SU-DHL-6 (cell line): ENCODE results near the gene KIAA0319L.

Experiments
- EZH2phosphoT487 ChIP-seq: fragments of 200-600 bp; sonication (generic), shearing (Covaris generic); conservative IDR thresholded peaks from 2 replicates; pipeline ENCODE4 v1.6.1; 2018; ENCODE audit warnings: mild to moderate bottlenecking, antibody characterized with exemption, low read length, moderate library complexity, mixed read lengths
- TF ChIP-seq, protein P1 (sequence below): fragments of 200-600 bp; sonication (generic); IDR thresholded peaks from one replicate; pipeline ENCODE4 v1.5.1; 2017; ENCODE audit warnings: antibody characterized with exemption, mild to moderate bottlenecking, low read length, moderate library complexity; ENCODE audit not compliant: insufficient read depth, poor library complexity, severe bottlenecking

DNA sequence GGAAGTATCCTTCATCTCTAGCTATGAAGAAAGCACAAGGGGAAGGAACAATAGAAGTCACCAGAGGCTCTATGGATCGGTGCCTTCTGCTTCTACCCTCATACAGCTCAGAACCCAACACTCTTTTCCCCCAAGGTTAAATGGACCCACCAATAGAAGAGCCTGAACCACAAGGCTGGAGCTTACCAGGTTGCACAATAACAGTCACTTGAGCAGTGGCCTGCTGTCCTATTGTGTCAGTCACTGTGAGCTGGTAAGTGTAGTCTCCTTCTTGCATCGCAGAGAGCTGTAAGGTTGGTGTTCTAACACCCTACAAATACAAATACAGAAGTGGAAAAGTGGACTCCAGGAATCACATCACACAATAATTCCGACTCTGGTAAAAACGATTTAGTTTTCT lies 103.0 kb downstream of the KIAA0319L start:
- TF ChIP-seq, protein P1, sequence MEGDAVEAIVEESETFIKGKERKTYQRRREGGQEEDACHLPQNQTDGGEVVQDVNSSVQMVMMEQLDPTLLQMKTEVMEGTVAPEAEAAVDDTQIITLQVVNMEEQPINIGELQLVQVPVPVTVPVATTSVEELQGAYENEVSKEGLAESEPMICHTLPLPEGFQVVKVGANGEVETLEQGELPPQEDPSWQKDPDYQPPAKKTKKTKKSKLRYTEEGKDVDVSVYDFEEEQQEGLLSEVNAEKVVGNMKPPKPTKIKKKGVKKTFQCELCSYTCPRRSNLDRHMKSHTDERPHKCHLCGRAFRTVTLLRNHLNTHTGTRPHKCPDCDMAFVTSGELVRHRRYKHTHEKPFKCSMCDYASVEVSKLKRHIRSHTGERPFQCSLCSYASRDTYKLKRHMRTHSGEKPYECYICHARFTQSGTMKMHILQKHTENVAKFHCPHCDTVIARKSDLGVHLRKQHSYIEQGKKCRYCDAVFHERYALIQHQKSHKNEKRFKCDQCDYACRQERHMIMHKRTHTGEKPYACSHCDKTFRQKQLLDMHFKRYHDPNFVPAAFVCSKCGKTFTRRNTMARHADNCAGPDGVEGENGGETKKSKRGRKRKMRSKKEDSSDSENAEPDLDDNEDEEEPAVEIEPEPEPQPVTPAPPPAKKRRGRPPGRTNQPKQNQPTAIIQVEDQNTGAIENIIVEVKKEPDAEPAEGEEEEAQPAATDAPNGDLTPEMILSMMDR = no peak
- TF ChIP-seq EZH2phosphoT487 = no peak
